HG02981 (cell line): ENCODE measurements around the gene COG2.
"Not testable (repeated sequence)": the region's sequence is repeated elsewhere in the genome, so short reads cannot be mapped to it uniquely, and the experiment has no call there.

Source experiments
- ATAC-seq: cut with Tn5 transposase; IDR thresholded peaks from one replicate; pipeline ENCODE4 v1.9.1; 2021; ENCODE audit warnings: mild to moderate bottlenecking, moderate library complexity; ENCODE audit not compliant: unreplicated experiment

The COG2 gene

GRCh38 chr1:230642263-230642959 lies at the start of gene COG2:
TSS of gene COG2 (plus strand) at chr1:230642481. CDS start at chr1:230642607, 126 bp downstream.
- peak; percentile 95 for ATAC-seq

- no peak for ATAC-seq
Observed at GRCh38 chr1:230592848-230593414, 49.4 kb upstream of the COG2 start.

GRCh38 chr1:230594214-230594773 lies 48.0 kb upstream of the COG2 start:
- ATAC-seq: no peak

GRCh38 chr1:230595181-230595580 lies 47.1 kb upstream of the COG2 start:
- ATAC-seq: no peak

GRCh38 chr1:230596306-230596705 lies 46.0 kb upstream of the COG2 start:
- no peak for ATAC-seq

GRCh38 chr1:230598745-230599144 lies 43.5 kb upstream of the COG2 start:
- ATAC-seq: no peak

GRCh38 chr1:230599926-230600656 lies 42.2 kb upstream of the COG2 start:
- no peak for ATAC-seq

GRCh38 chr1:230600657-230601400 lies 41.5 kb upstream of the COG2 start:
- ATAC-seq: not testable (repeated sequence)

GRCh38 chr1:230609208-230609607 lies 33.1 kb upstream of the COG2 start:
- no peak for ATAC-seq

- ATAC-seq: no peak
Observed at GRCh38 chr1:230610589-230610988, 31.7 kb upstream of the COG2 start.

GRCh38 chr1:230611128-230611877 lies 31.0 kb upstream of the COG2 start:
- no peak for ATAC-seq

GRCh38 chr1:230611878-230612235 lies 30.4 kb upstream of the COG2 start:
- no peak for ATAC-seq

GRCh38 chr1:230612651-230613050 lies 29.6 kb upstream of the COG2 start:
- no peak for ATAC-seq

GRCh38 chr1:230614121-230614520 lies 28.2 kb upstream of the COG2 start:
- no peak for ATAC-seq

- ATAC-seq: no peak
Observed at GRCh38 chr1:230618537-230618936, 23.7 kb upstream of the COG2 start.

GRCh38 chr1:230620649-230621323 lies 21.5 kb upstream of the COG2 start:
- no peak for ATAC-seq

GRCh38 chr1:230621324-230622030 lies 20.8 kb upstream of the COG2 start:
- ATAC-seq: no peak

GRCh38 chr1:230622151-230622550 lies 20.1 kb upstream of the COG2 start:
- ATAC-seq: no peak

- no peak for ATAC-seq
Observed at GRCh38 chr1:230624097-230624713, 18.1 kb upstream of the COG2 start.
